Measurements from ENCODE around the gene CD46. TPM values are rescaled to one million over a fixed set of nuclear protein-coding genes. Genes with fewer than 3 reads are reported as not detected.

Gene CD46
- polyA plus RNA-seq, 3 donors, result 66.4 to 118 (median 83.0) TPM

- H3K27ac ChIP-seq (ENCODE audit: low read depth, low read length), result no peak overlapping the region
Observed at GRCh38 chr1:207833956-207834660, 82.3 kb downstream of the CD46 start.

GRCh38 chr1:207835958-207836357 lies 84.1 kb downstream of the CD46 start:
- 85 to 96% (median 85%) methylated on average over 6 of the region's 6 CpGs for WGBS, 3 donors
- no peak overlapping the region for H3K27ac ChIP-seq (ENCODE audit: low read depth, low read length)

More at GRCh38 chr1:207833956-207834660, 82.3 kb downstream of the CD46 start:
- WGBS, 3 donors, result 65 to 94% (median 75%) methylated on average over 7 of the region's 7 CpGs

GRCh38 chr1:207836591-207837347 lies 84.9 kb downstream of the CD46 start:
- no peak overlapping the region for H3K27ac ChIP-seq (ENCODE audit: low read depth, low read length)

GRCh38 chr1:207837673-207838072 lies 85.8 kb downstream of the CD46 start:
- 92 to 94% (median 92%) methylated on average over 4 of the region's 4 CpGs for WGBS, 3 donors
- no peak overlapping the region for H3K27ac ChIP-seq (ENCODE audit: low read depth, low read length)

More at GRCh38 chr1:207836591-207837347, 84.9 kb downstream of the CD46 start:
- WGBS, 3 donors, result 69 to 73% (median 71%) methylated on average over 15 of the region's 15 CpGs

- H3K27ac ChIP-seq (ENCODE audit: low read depth, low read length), result no peak overlapping the region
- WGBS, 3 donors, result 50 to 72% (median 70%) methylated on average over 15 of the region's 15 CpGs
Observed at GRCh38 chr1:207838156-207839082, 86.6 kb downstream of the CD46 start.

DNA sequence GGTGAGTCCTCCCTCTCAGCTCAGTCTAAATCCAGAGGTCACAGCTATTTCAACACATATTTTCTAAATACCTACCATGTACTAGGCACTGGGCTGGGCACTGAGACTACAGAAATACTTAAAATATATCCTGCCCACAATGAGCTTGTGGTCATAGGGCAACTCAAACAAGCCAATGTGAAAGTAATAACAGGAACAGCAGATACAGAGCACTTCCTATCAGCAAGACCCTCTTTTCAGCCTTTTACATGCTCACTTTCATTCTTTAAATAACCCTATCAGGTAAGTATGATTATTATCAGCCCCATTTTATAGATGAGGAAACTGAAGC lies 87.2 kb downstream of the CD46 start:
- no peak overlapping the region for H3K27ac ChIP-seq (ENCODE audit: low read depth, low read length)

GRCh38 chr1:207840380-207840779 lies 88.5 kb downstream of the CD46 start:
- 89 to 93% (median 92%) methylated on average over 2 of the region's 2 CpGs for WGBS, 3 donors
- no peak overlapping the region for H3K27ac ChIP-seq (ENCODE audit: low read depth, low read length)

DNA sequence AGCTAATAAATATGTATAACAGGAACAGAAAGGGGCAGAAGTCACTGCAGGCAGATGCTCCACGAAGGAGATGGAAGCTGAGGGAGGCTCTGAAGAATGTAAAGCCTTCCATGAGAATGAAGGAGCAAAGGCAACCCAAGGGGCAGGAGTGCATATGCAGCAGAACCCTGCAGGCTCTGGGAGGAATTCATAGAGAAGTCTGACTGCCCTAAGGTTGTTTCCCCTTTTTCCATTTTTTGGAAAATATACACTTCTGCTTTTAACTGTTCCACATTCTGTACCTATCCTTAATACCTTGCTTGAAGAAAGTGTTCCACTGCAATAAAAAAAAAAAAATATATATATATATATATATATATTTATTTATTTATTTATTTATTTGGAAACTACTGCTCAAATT lies 89.4 kb downstream of the CD46 start:
- 53 to 95% (median 61%) methylated on average over 1 of the region's 1 CpG for WGBS, 3 donors
- no peak overlapping the region for H3K27ac ChIP-seq (ENCODE audit: low read depth, low read length)

DNA sequence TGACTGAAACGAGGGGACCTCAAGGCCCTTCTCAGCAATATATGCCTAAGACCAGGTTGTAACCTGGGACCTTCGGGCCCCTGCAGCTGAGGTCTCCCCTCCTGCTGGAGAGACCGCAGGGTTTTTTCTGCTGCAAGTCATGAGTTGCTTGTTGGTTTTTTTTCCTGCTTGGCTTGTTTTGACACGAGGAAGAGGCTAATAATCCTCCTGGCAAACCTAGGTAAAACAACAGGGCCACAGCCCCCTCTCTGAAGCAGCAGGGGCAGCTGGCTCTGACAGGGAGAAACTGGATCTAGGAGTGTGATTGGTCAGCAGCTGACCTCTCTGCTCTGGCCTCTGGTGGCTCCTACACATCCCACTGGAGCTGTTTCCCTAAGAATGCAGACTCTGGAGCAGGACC lies 90.0 kb downstream of the CD46 start:
- 48 to 81% (median 54%) methylated on average over 4 of the region's 4 CpGs for WGBS, 3 donors
- H3K27ac ChIP-seq (ENCODE audit: low read depth, low read length), result no peak overlapping the region

DNA sequence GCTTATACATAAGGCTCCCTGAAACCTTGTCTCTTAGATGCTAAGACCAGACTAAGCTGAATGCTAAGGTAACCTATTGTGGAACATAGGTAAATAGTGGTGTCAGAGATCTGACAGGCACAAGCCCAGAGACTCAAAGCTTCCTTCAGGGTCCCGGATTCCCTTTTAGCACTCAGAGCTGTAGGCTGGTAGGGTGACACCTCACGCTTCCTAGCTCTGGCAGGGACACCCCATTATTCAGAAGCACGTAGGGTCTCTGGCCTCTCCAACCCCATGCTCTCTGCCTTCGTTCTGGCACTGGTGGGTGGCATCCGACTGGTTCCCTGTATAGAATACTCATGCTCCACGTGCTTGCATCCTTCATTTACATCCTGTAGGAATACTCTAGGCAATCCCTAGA lies 90.7 kb downstream of the CD46 start:
- H3K27ac ChIP-seq (ENCODE audit: low read depth, low read length), result no peak overlapping the region
- WGBS, 3 donors, result 90 to 95% (median 92%) methylated on average over 6 of the region's 6 CpGs

- 44 to 87% (median 48%) methylated on average over 2 of the region's 2 CpGs for WGBS, 3 donors
- no peak overlapping the region for H3K27ac ChIP-seq (ENCODE audit: low read depth, low read length)
Observed at GRCh38 chr1:207844371-207844770, 92.5 kb downstream of the CD46 start.

Other genes starting within 250 kb of the CD46 start
- gene CR1L, start 106.9 kb upstream of the CD46 start, polyA plus RNA-seq, result not detected
- gene CD34, start 159.1 kb downstream of the CD46 start, polyA plus RNA-seq, result 10 to 100 TPM in 2 of 3 donors, 1 to 10 TPM in 1; 9.4 to 71.1 (median 70.4) TPM

All from adipose tissue (tissue), 3 donors.